ENCODE measurements around the gene LY9. TPM values are rescaled to one million over a fixed set of nuclear protein-coding genes. Genes with fewer than 3 reads are reported as not detected.

The LY9 gene
- total and polyA plus RNA-seq, 2 of the 13 experiments (the other 11 are each of a cell fraction or from before 2014, with no cell fraction given) = not detected

DNA sequence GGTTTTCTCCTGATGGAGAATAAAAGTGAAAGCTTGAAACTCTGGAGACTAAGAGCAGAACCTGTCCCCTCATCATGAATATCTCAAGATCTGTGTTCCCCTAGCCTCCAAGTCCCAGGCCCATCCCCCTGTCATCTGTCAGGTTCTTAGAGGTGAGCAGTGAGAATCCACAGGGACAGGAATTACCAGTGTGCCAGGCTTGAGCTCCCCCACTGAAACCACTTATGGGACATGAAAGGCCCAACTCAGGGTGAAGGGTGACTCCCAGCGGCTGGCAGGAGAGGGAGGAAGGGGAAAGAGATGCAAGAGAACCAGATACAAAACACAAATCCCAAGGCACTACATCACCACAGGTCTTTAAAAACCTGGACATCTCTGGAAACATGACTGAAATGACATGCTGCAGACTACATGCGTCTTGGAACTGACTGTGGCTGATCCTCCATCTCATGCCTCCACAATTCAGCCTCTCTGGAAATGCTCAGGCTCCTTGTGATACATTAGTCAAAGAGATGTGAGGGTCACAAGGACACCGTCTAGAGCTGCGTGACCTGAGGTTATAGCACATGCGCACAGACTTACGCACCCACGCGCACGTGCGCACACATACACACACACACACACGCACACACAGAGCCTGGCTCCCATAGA, 6.8 kb upstream of the LY9 start:
- in situ Hi-C loops (cut with HindIII; ENCODE audit: extremely low pct_ligation_motif_present, low pct_unique_long_range_greater_than_20kb) = no loop called here
- 77% methylated on average over 11 of the region's 11 CpGs for WGBS (ENCODE audit: low lambda C conversion rate)
- intact Hi-C loops (cut with micrococcal nuclease; ENCODE audit: unreplicated experiment) = no loop called here
- no TSS peak for BruUV-seq (replicated peaks)
- Histone ChIP-seq H4K20me1 (ENCODE audit: insufficient read depth, low read length) (no peaks in the 10 kb centered on the region), H2AFZ (ENCODE audit: low read length) (no peak overlapping the region), H3K27me3 (ENCODE audit: control insufficient read depth in 1 of 2, insufficient read depth in 2 of 2, low read length in 2 of 2) (no peaks in the 10 kb centered on the region), H3K4me1 (ENCODE audit: insufficient read depth, low read length) (no peaks in the 10 kb centered on the region), H3K4me2 (ENCODE audit: low read depth, low read length) (no peak overlapping the region), H3K9me3 (ENCODE audit: low read length) (no peaks in the 10 kb centered on the region), H3K27ac (ENCODE audit: extremely low read length, insufficient read depth, low read length) (no peak overlapping the region), H3K36me3 (replicated peaks in 1 of 2; ENCODE audit: control insufficient read depth in 1 of 2, insufficient read depth in 2 of 2, low read length in 2 of 2) (no peaks in the 10 kb centered on the region), H3K4me3 (replicated peaks in 1 of 3; ENCODE audit: insufficient read depth in 1 of 3, low read depth in 2 of 3, low read length in 3 of 3) (no peak overlapping the region), H3K79me2 (ENCODE audit: insufficient read depth, low read length) (no peaks in the 10 kb centered on the region), H3K9ac (ENCODE audit: insufficient read depth, low read depth, low read length) (no peak overlapping the region)
- ChIA-PET POLR2A (no interaction called here), CTCF (ENCODE audit: low intra/inter-chr PET ratio, low total read pairs) (no interaction called here)
- FAIRE-seq (no peak), DNase-seq (ENCODE audit: low spot score) (no peak), ATAC-seq (no peak)
- no peak for TF ChIP-seq HHEX (CRISPR knock-in tag; IDR thresholded peaks at IDR 0.05)
- no peak for TF ChIP-seq ZNF230 (CRISPR knock-in tag; IDR thresholded peaks at IDR 0.05)
- no peak for TF ChIP-seq DPF2 (CRISPR knock-in tag; IDR thresholded peaks at IDR 0.05; ENCODE audit: borderline replicate concordance, low read depth)
- no peak for TF ChIP-seq ZBTB7A (CRISPR knock-in tag; IDR thresholded peaks at IDR 0.05)
- TF ChIP-seq SMC3 (IDR thresholded peaks at IDR 0.05; ENCODE audit: low read length) = no peak
- TF ChIP-seq MTA3 (CRISPR knock-in tag; IDR thresholded peaks at IDR 0.05) = no peak
- no peak for TF ChIP-seq ZFP62 (CRISPR knock-in tag; IDR thresholded peaks at IDR 0.05)
- TF ChIP-seq, protein P1, sequence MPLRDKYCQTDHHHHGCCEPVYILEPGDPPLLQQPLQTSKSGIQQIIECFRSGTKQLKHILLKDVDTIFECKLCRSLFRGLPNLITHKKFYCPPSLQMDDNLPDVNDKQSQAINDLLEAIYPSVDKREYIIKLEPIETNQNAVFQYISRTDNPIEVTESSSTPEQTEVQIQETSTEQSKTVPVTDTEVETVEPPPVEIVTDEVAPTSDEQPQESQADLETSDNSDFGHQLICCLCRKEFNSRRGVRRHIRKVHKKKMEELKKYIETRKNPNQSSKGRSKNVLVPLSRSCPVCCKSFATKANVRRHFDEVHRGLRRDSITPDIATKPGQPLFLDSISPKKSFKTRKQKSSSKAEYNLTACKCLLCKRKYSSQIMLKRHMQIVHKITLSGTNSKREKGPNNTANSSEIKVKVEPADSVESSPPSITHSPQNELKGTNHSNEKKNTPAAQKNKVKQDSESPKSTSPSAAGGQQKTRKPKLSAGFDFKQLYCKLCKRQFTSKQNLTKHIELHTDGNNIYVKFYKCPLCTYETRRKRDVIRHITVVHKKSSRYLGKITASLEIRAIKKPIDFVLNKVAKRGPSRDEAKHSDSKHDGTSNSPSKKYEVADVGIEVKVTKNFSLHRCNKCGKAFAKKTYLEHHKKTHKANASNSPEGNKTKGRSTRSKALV (CRISPR knock-in tag; IDR thresholded peaks at IDR 0.05) = no peak
- no peak for TF ChIP-seq PHF5A (CRISPR knock-in tag; IDR thresholded peaks at IDR 0.05; ENCODE audit: low read depth, unreplicated experiment)

Measured in HepG2 (cell line).